CD4-positive, alpha-beta T cell (primary cell): ENCODE data around the gene DLG1. TPM values are rescaled to one million over a fixed set of nuclear protein-coding genes. Genes with fewer than 3 reads are reported as not detected.

Source experiments
- ATAC-seq: fragments of 200-7000 bp; cut with Tn5 transposase; one replicate; pipeline ENCODE4 v1.10.0; 2022; ENCODE audit warnings: mild to moderate bottlenecking; ENCODE audit not compliant: poor library complexity
- CTCF ChIA-PET: fragments of 350-600 bp; sonication (Branson Sonifier 250); formaldehyde crosslinking; loops from one replicate; lab custom pipeline; 2021; ENCODE audit warnings: antibody characterized with exemption, inconsistent platforms; lab: Charles Lee
- POLR2A ChIA-PET: fragments of 350-600 bp; sonication (Branson Sonifier 250); formaldehyde crosslinking; loops from one replicate; lab custom pipeline; 2021; ENCODE audit warnings: antibody characterized with exemption, inconsistent platforms; lab: Charles Lee
- DNase-seq, 14 experiments: peaks; one replicate each; pipeline ENCODE4 v3.0.0-alpha.2; 2013 to 2020; ENCODE audit warnings: mixed read lengths in 2 of 14
- H3K27ac ChIP-seq, 2 donors: one replicate each; pipeline versions ENCODE4 v1.5.1 to v1.7.0; 2013; ENCODE audit warnings: low read length in 2 of 2, low read depth in 1 of 2, mild to moderate bottlenecking in 1 of 2
- H3K27me3 ChIP-seq, 2 experiments: 1 replicate in 1 of 2; 2 replicates in 1 of 2; pipeline versions ENCODE4 v1.6.1 to v1.7.0; 2013; ENCODE audit warnings: low read length in 2 of 2, control low read depth in 1 of 2, mild to moderate bottlenecking in 1 of 2, moderate library complexity in 1 of 2; ENCODE audit not compliant: insufficient read depth in 2 of 2, control insufficient read depth in 1 of 2
- H3K36me3 ChIP-seq: one replicate; pipeline ENCODE4 v1.6.1; 2013; ENCODE audit warnings: low read length, control low read depth; ENCODE audit not compliant: insufficient read depth
- H3K4me1 ChIP-seq: one replicate; pipeline ENCODE4 v1.6.1; 2013; ENCODE audit warnings: low read length, control low read depth; ENCODE audit not compliant: insufficient read depth
- H3K4me3 ChIP-seq: one replicate; pipeline ENCODE4 v1.5.1; 2013; ENCODE audit warnings: mild to moderate bottlenecking, low read length, moderate library complexity
- H3K9me3 ChIP-seq, 2 experiments: 1 replicate in 1 of 2; 2 replicates in 1 of 2; pipeline versions ENCODE4 v1.6.1 to v1.7.0; 2013; ENCODE audit warnings: low read length in 2 of 2, mild to moderate bottlenecking in 2 of 2, control low read depth in 1 of 2, moderate library complexity in 1 of 2; ENCODE audit not compliant: control insufficient read depth in 1 of 2, insufficient read depth in 1 of 2
- H3K27ac Mint-ChIP-seq: one replicate; pipeline ENCODE4 v1.8.0; 2020; ENCODE audit warnings: mixed read lengths
- H3K27me3 Mint-ChIP-seq: one replicate; pipeline ENCODE4 v1.8.0; 2021; ENCODE audit warnings: mixed read lengths
- H3K36me3 Mint-ChIP-seq: one replicate; pipeline ENCODE4 v1.8.0; 2021; ENCODE audit warnings: low read depth, mixed read lengths
- H3K4me1 Mint-ChIP-seq: one replicate; pipeline ENCODE4 v1.8.0; 2021; ENCODE audit warnings: low read depth, mixed read lengths
- H3K4me3 Mint-ChIP-seq: one replicate; pipeline ENCODE4 v1.8.0; 2020; ENCODE audit warnings: mild to moderate bottlenecking, mixed read lengths
- H3K9me3 Mint-ChIP-seq: one replicate; pipeline ENCODE4 v1.8.0; 2020; ENCODE audit warnings: mixed read lengths
- intact Hi-C, 2 experiments: fragments of 100-400 bp; cut with DNase I in 1 of 2; cut with micrococcal nuclease in 1 of 2; formaldehyde crosslinking; loops; one replicate each; pipeline versions ENCODE4 v1.15.1 to v1.9.0; 2023 to 2025; cut with DNase I, micrococcal nuclease
- total RNA-seq, 174 experiments: library from RNA in 2 of 174; stranded (reverse) in 2 of 174; gene quantifications; one replicate each; pipeline ENCODE4 v1.2.3 and lab custom pipeline; 2021 to 2026
- TF ChIP-seq, protein P1 (sequence below): fragments of 200-600 bp; IDR thresholded peaks from one replicate; pipeline ENCODE4 v1.8.0; 2022; ENCODE audit warnings: antibody characterized with exemption, mild to moderate bottlenecking

Gene DLG1
- total RNA-seq, 2 experiments from 2014 or later: 86.8 to 91.8 TPM

DNA sequence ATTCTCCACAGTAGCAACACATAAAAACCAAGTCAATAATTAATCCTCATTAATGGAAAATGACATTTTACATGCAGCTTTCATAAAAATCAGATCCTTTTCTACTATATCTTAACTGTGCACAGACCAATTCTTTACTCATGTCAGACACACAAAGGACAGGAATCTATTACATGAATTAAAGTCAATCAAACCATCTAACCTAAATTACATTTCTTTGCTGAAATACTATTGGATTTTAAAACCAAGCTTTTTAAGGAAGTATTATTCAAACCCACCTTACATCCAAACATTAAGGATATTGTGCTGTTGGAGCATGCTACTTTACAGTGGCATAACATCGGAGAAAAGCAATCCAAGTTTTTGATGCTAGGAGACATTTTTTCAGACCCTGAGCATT is 72.8 kb downstream of the DLG1 start:
- no peak overlapping the region for H3K4me3 ChIP-seq
- TF ChIP-seq, protein P1, sequence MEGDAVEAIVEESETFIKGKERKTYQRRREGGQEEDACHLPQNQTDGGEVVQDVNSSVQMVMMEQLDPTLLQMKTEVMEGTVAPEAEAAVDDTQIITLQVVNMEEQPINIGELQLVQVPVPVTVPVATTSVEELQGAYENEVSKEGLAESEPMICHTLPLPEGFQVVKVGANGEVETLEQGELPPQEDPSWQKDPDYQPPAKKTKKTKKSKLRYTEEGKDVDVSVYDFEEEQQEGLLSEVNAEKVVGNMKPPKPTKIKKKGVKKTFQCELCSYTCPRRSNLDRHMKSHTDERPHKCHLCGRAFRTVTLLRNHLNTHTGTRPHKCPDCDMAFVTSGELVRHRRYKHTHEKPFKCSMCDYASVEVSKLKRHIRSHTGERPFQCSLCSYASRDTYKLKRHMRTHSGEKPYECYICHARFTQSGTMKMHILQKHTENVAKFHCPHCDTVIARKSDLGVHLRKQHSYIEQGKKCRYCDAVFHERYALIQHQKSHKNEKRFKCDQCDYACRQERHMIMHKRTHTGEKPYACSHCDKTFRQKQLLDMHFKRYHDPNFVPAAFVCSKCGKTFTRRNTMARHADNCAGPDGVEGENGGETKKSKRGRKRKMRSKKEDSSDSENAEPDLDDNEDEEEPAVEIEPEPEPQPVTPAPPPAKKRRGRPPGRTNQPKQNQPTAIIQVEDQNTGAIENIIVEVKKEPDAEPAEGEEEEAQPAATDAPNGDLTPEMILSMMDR: no peak
- no peaks in the 10 kb centered on the region for H3K27me3 ChIP-seq
- ChIA-PET POLR2A (interaction anchor here (1.1 to 1.3 kb wide), 2 partner anchors 12 to 16 kb away, joined by 3 to 4 read pairs; no protein-coding TSS in a partner anchor), CTCF (interaction anchor here (1.4 to 2.5 kb wide), 2 partner anchors 12 to 284 kb away, joined by 3 to 8 read pairs; no protein-coding TSS in a partner anchor)
- Mint-ChIP-seq H3K9me3 (no peaks in the 10 kb centered on the region), H3K4me3 (no peak overlapping the region), H3K36me3 (no peaks in the 10 kb centered on the region), H3K27ac (no peak overlapping the region), H3K27me3 (no peaks in the 10 kb centered on the region), H3K4me1 (peaks cover 66% of the 10 kb centered on the region)
- ATAC-seq: no peak
- H3K36me3 ChIP-seq: no peaks in the 10 kb centered on the region
- intact Hi-C loops: no loop called here
- H3K9me3 ChIP-seq: no peaks in the 10 kb centered on the region
- no peak for DNase-seq
- no peak overlapping the region for H3K27ac ChIP-seq
- no peaks in the 10 kb centered on the region for H3K4me1 ChIP-seq

DNA sequence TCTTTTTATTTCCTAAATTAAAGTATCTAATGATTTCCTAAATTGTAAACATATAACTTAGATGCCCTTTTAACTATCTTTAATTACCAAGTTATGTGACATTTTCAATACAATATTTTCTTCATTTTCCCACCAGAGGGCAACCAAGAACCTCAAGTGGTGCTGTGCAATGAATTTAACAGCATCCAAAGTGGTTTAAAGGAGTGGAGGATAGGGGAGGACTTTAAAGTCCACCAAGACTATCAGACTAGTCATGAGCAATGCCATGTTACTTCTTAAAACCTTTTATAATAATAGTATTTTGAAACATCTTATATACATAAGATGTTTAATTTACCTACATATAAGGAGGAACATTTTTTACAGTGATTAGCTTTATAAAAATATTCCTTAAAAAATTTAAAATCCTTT is 74.4 kb downstream of the DLG1 start:
- H3K4me1 ChIP-seq: no peaks in the 10 kb centered on the region
- no peaks in the 10 kb centered on the region for H3K27me3 ChIP-seq
- no peaks in the 10 kb centered on the region for H3K9me3 ChIP-seq
- TF ChIP-seq, protein P1: peak; percentile 57
- peak in 3 of 14 experiments; percentile 43 to 57 (median 57) for DNase-seq
- Mint-ChIP-seq H3K36me3 (no peaks in the 10 kb centered on the region), H3K27me3 (no peaks in the 10 kb centered on the region), H3K9me3 (no peaks in the 10 kb centered on the region), H3K4me1 (peaks cover 60% of the 10 kb centered on the region), H3K27ac (no peak overlapping the region), H3K4me3 (no peak overlapping the region)
- no peak for ATAC-seq
- H3K36me3 ChIP-seq: no peaks in the 10 kb centered on the region
- intact Hi-C loops: loop anchor here (1.0 kb wide), 1 partner anchor 286 kb away; no protein-coding TSS in a partner anchor
- no peak overlapping the region for H3K4me3 ChIP-seq
- POLR2A ChIA-PET: interaction anchor here (1.0 kb wide), 1 partner anchor 278 kb away, joined by 3 read pairs; no protein-coding TSS in a partner anchor
- no peak overlapping the region for H3K27ac ChIP-seq
- CTCF ChIA-PET: interaction anchor here (1.1 to 2.5 kb wide), 2 partner anchors 13 to 32 kb away, joined by 5 to 8 read pairs; no protein-coding TSS in a partner anchor

DNA sequence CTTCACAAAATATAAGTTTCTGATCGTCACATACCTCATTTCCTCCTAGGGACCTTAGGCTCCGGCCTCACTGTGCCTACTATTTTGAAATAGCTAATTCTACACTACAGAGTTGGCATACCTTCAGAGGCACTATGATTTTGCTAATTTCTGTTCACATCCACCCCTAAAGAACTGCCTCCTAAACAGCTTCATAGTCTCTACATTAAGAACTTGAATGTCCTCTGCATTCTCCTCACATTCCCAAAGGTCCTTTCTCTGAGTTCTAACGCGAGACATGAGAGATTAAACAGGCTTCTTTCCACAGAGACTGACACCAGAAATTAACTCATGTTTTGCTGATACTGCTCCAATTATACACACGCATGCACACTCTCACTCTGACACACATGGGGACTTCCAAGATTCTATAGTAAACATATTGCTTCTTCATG is 75.5 kb downstream of the DLG1 start:
- Histone ChIP-seq H3K36me3 (no peaks in the 10 kb centered on the region), H3K4me3 (no peak overlapping the region), H3K4me1 (no peaks in the 10 kb centered on the region), H3K27ac (no peak overlapping the region), H3K27me3 (no peaks in the 10 kb centered on the region), H3K9me3 (no peaks in the 10 kb centered on the region)
- Mint-ChIP-seq H3K27ac (no peak overlapping the region), H3K36me3 (no peaks in the 10 kb centered on the region), H3K4me3 (no peak overlapping the region), H3K4me1 (peaks cover 60% of the 10 kb centered on the region), H3K27me3 (no peaks in the 10 kb centered on the region), H3K9me3 (no peaks in the 10 kb centered on the region)
- no peak for DNase-seq
- CTCF ChIA-PET: no interaction called here
- POLR2A ChIA-PET: interaction anchor here (1.2 kb wide), 1 partner anchor 234 kb away, joined by 3 read pairs; no protein-coding TSS in a partner anchor
- intact Hi-C loops: no loop called here
- no peak for ATAC-seq
- TF ChIP-seq, protein P1: no peak
